Right lobe of liver (tissue), 4 donors: Measurements from ENCODE around the gene TRAPPC3L.

Experiments
- CTCF ChIP-seq, 4 donors: fragments of 200-600 bp in 3 of 4; fragments of 450-650 bp in 1 of 4; IDR thresholded peaks; one replicate each; pipeline versions ENCODE4 v1.5.1 to v1.8.0; 2016 to 2022; ENCODE audit warnings: antibody characterized with exemption in 4 of 4, mild to moderate bottlenecking in 2 of 4
- POLR2A ChIP-seq: fragments of 450-650 bp; IDR thresholded peaks from one replicate; pipeline ENCODE4 v1.6.1; 2017; ENCODE audit warnings: antibody characterized with exemption, mild to moderate bottlenecking
- donor health status: DM: no; HTN: no; CAD: no.
- donor health status: DM: no; HTN: no; CAD: no.
- donor health status: DM: no; HTN: yes; CAD: no.

GRCh38 chr6:116515141-116515540 lies 30.3 kb downstream of the TRAPPC3L start:
- TF ChIP-seq CTCF (IDR thresholded peaks at IDR 0.05): no peak
- TF ChIP-seq POLR2A: no peak
